Measurements from ENCODE around the gene ARSK. TPM values are rescaled to one million over a fixed set of nuclear protein-coding genes. Genes with fewer than 3 reads are reported as not detected.

The ARSK gene
- total and polyA plus RNA-seq, 2 donors (not counting 1 experiment from before 2014, with no cell fraction given), result 3.7 to 5.1 TPM

DNA sequence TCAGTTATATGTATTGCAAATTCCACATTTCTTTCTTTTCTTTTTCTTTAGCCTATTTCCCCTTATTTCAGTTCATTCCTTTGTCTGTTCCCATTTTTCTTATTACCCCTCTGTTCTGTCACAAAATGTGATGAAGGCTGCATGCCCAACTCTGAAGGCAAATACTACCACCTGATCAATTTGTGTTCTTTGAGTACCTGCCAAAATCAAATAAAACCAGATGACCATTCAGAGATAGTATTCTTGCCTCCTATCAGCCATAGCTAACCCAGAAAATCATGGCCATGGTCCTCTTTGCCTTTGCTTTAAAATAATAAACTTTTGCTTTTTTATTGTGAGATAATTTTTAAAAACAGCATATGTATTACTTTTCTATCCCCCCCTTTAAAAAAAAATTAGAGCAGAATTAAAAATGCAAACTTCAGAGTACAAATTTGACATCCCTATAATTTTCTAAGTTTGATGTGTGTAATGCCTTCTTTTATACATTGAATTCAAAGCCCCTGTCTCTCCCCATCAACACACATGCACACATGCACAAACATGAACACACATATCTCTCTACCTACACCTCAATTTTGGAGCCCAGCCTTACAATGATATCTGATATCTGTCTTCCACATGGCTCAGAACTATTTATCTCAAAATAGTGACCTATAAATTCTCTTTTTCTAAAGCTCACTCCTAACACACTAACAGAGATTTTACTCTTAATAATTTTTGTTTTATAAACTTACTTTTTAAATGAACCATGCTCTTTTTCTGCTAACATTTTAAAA lies 95.1 kb downstream of the ARSK start:
- Histone ChIP-seq H3K36me3 (replicated peaks in 1 of 2; ENCODE audit: control extremely low read depth in 1 of 2, control insufficient read depth in 1 of 2, extremely low read depth in 1 of 2, insufficient read depth in 2 of 2, low read length in 1 of 2) (peaks cover 0 to 8% of the 10 kb centered on the region in 2 experiments), H3K4me3 (ENCODE audit: control extremely low read depth in 1 of 5, extremely low read depth in 1 of 5, insufficient read depth in 1 of 5, low read depth in 2 of 5, low read length in 4 of 5) (no peak overlapping the region), H2AFZ (ENCODE audit: insufficient read depth, low read depth, low read length, poor library complexity, severe bottlenecking) (no peak overlapping the region), H3K4me2 (replicated peaks; ENCODE audit: low read depth, low read length, poor library complexity, severe bottlenecking) (no peak overlapping the region), H3K27ac (ENCODE audit: low read length in 2 of 2) (no peak overlapping the region), H3K4me1 (ENCODE audit: control insufficient read depth in 2 of 2, insufficient read depth in 2 of 2, low read length in 2 of 2) (peaks cover 6 to 13% of the 10 kb centered on the region in 2 donors), H3K9ac (ENCODE audit: low read length) (no peak overlapping the region), H4K20me1 (ENCODE audit: control insufficient read depth, insufficient read depth, low read length, poor library complexity, severe bottlenecking) (no peaks in the 10 kb centered on the region), H3K9me3 (ENCODE audit: control extremely low read depth in 1 of 3, control insufficient read depth in 2 of 3, insufficient read depth in 1 of 3, low read length in 2 of 3) (peaks cover 0 to 6% (median 0%) of the 10 kb centered on the region in 3 donors), H3K79me2 (ENCODE audit: control insufficient read depth, insufficient read depth, low read length) (no peaks in the 10 kb centered on the region), H3K27me3 (replicated peaks in 1 of 4; ENCODE audit: control extremely low read depth in 1 of 4, control insufficient read depth in 3 of 4, insufficient read depth in 4 of 4, low read length in 3 of 4) (no peaks in the 10 kb centered on the region)
- H3K9me3 Mint-ChIP-seq (ENCODE audit: insufficient read depth), result no peaks in the 10 kb centered on the region
- DNase-seq, result no peak
- ChIA-PET CTCF (no interaction called here), POLR2A (no interaction called here)
- ATAC-seq (ENCODE audit: low read depth), result no peak
- TF ChIP-seq, protein P1, sequence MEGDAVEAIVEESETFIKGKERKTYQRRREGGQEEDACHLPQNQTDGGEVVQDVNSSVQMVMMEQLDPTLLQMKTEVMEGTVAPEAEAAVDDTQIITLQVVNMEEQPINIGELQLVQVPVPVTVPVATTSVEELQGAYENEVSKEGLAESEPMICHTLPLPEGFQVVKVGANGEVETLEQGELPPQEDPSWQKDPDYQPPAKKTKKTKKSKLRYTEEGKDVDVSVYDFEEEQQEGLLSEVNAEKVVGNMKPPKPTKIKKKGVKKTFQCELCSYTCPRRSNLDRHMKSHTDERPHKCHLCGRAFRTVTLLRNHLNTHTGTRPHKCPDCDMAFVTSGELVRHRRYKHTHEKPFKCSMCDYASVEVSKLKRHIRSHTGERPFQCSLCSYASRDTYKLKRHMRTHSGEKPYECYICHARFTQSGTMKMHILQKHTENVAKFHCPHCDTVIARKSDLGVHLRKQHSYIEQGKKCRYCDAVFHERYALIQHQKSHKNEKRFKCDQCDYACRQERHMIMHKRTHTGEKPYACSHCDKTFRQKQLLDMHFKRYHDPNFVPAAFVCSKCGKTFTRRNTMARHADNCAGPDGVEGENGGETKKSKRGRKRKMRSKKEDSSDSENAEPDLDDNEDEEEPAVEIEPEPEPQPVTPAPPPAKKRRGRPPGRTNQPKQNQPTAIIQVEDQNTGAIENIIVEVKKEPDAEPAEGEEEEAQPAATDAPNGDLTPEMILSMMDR (IDR thresholded peaks at IDR 0.05), result no peak
- TF ChIP-seq EZH2 (IDR thresholded peaks at IDR 0.05; ENCODE audit: borderline replicate concordance, insufficient read depth, low read depth, low read length, poor library complexity, severe bottlenecking), result no peak
- H3K27ac Mint-ChIP-seq, result no peak overlapping the region
- intact Hi-C loops (cut with micrococcal nuclease), result loop anchor here (10.0 kb wide), 1 partner anchor 1535 kb away; the partner anchor contains the start of gene RIOK2
- H3K4me3 Mint-ChIP-seq, result no peak overlapping the region
- peaks cover 12% of the 10 kb centered on the region for H3K4me1 Mint-ChIP-seq
- no peaks in the 10 kb centered on the region for H3K27me3 Mint-ChIP-seq

DNA sequence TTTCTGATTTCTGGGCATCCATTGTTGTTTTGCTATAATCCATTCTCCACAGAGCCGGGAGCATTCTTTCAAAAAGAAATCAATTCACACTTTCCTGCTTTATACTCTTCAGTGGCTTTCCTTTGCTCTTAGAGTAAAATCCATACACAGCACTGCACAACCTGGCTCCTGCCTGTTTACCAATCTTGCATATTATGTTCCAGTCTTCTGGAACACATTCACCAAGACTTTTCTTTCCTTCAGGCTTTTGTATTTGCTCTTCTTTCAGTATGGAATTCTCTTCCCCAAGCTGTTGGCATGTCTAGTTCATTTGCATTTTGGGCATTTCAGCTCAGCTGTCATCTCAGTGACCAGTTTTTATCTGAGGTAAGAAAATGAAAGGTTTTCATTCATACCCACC lies 97.9 kb downstream of the ARSK start:
- WGBS (ENCODE audit: insufficient coverage), result 100% methylated on average over 1 of the region's 1 CpG
- Histone ChIP-seq H3K36me3 (replicated peaks in 1 of 2; ENCODE audit: control extremely low read depth in 1 of 2, control insufficient read depth in 1 of 2, extremely low read depth in 1 of 2, insufficient read depth in 2 of 2, low read length in 1 of 2) (peaks cover 0 to 8% of the 10 kb centered on the region in 2 experiments), H3K27ac (ENCODE audit: low read length in 2 of 2) (no peak overlapping the region), H3K4me3 (ENCODE audit: control extremely low read depth in 1 of 5, extremely low read depth in 1 of 5, insufficient read depth in 1 of 5, low read depth in 2 of 5, low read length in 4 of 5) (no peak overlapping the region), H4K20me1 (ENCODE audit: control insufficient read depth, insufficient read depth, low read length, poor library complexity, severe bottlenecking) (no peaks in the 10 kb centered on the region), H2AFZ (ENCODE audit: insufficient read depth, low read depth, low read length, poor library complexity, severe bottlenecking) (no peak overlapping the region), H3K4me2 (replicated peaks; ENCODE audit: low read depth, low read length, poor library complexity, severe bottlenecking) (no peak overlapping the region), H3K4me1 (ENCODE audit: control insufficient read depth in 2 of 2, insufficient read depth in 2 of 2, low read length in 2 of 2) (no peaks in the 10 kb centered on the region), H3K79me2 (ENCODE audit: control insufficient read depth, insufficient read depth, low read length) (no peaks in the 10 kb centered on the region), H3K9ac (ENCODE audit: low read length) (no peak overlapping the region), H3K27me3 (replicated peaks in 1 of 4; ENCODE audit: control extremely low read depth in 1 of 4, control insufficient read depth in 3 of 4, insufficient read depth in 4 of 4, low read length in 3 of 4) (no peaks in the 10 kb centered on the region), H3K9me3 (ENCODE audit: control extremely low read depth in 1 of 3, control insufficient read depth in 2 of 3, insufficient read depth in 1 of 3, low read length in 2 of 3) (no peaks in the 10 kb centered on the region)
- TF ChIP-seq, protein P1 (IDR thresholded peaks at IDR 0.05), result no peak
- TF ChIP-seq EZH2 (IDR thresholded peaks at IDR 0.05; ENCODE audit: borderline replicate concordance, insufficient read depth, low read depth, low read length, poor library complexity, severe bottlenecking), result no peak
- intact Hi-C loops (cut with micrococcal nuclease), result no loop called here
- no peak overlapping the region for H3K27ac Mint-ChIP-seq
- ChIA-PET CTCF (interaction anchor here (1.2 kb wide), 1 partner anchor 195 kb away, joined by 3 read pairs; no protein-coding TSS in a partner anchor), POLR2A (no interaction called here)
- DNase-seq, result no peak
- no peaks in the 10 kb centered on the region for H3K9me3 Mint-ChIP-seq (ENCODE audit: insufficient read depth)
- H3K27me3 Mint-ChIP-seq, result no peaks in the 10 kb centered on the region
- no peak for ATAC-seq (ENCODE audit: low read depth)
- H3K4me1 Mint-ChIP-seq, result no peaks in the 10 kb centered on the region
- no peak overlapping the region for H3K4me3 Mint-ChIP-seq

Data from B cell (primary cell).